ENCODE data around the gene ZNF791. TPM values are rescaled to one million over a fixed set of nuclear protein-coding genes. Genes with fewer than 3 reads are reported as not detected.

ZNF791 gene
- total RNA-seq, 4 donors from 2014 or later = 8.6 to 19.5 (median 13.0) TPM

DNA sequence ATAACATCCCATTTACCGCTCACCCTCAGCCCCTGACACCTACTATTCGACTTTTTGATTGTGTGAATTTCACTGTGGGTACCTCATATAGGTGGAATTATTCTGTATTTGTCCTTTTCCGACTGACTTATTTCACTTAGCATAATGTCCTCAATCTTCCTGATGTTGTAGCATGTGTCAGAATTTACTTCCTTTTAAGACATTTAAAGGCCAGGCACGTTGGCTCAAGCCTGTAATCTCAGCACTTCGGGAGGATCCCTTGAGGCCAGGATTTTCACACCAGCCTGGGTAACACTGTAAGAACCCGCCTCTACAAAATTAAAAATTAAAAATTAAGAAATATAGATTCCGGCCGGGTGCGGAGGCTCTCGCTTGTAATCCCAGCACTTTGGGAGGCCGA, 13.1 kb upstream of the ZNF791 start:
- no peak for DNase-seq
- Histone ChIP-seq H3K27ac (no peak overlapping the region), H3K4me3 (no peak overlapping the region), H3K36me3 (peaks cover 0 to 70% (median 3%) of the 10 kb centered on the region in 3 donors), H3K27me3 (no peaks in the 10 kb centered on the region), H3K4me1 (no peaks in the 10 kb centered on the region), H3K9me3 (no peaks in the 10 kb centered on the region)
- TF ChIP-seq POLR2A (IDR thresholded peaks at IDR 0.05) (no peak), CTCF (IDR thresholded peaks at IDR 0.05) (no peak)
- 79 to 86% methylated on average over 11 of the region's 11 CpGs for WGBS, 2 donors
- intact Hi-C loops (cut with DNase I) = no loop called here

- WGBS, 2 donors = 56 to 100% methylated on average over 1 of the region's 1 CpG
- H3K4me3 ChIP-seq = no peak overlapping the region
- H3K27me3 ChIP-seq = no peaks in the 10 kb centered on the region
- no peaks in the 10 kb centered on the region for H3K9me3 ChIP-seq
- peaks cover 0 to 88% (median 18%) of the 10 kb centered on the region in 3 donors for H3K36me3 ChIP-seq
- H3K4me1 ChIP-seq = peaks cover 0 to 2% (median 0%) of the 10 kb centered on the region in 3 donors
- no peak for DNase-seq
- H3K27ac ChIP-seq = no peak overlapping the region
- TF ChIP-seq CTCF (IDR thresholded peaks at IDR 0.05) = no peak
- TF ChIP-seq POLR2A (IDR thresholded peaks at IDR 0.05) = no peak
- intact Hi-C loops (cut with DNase I) = no loop called here
These were observed 7.0 kb upstream of the ZNF791 start for GRCh38 chr19:12603714-12604113.

DNA sequence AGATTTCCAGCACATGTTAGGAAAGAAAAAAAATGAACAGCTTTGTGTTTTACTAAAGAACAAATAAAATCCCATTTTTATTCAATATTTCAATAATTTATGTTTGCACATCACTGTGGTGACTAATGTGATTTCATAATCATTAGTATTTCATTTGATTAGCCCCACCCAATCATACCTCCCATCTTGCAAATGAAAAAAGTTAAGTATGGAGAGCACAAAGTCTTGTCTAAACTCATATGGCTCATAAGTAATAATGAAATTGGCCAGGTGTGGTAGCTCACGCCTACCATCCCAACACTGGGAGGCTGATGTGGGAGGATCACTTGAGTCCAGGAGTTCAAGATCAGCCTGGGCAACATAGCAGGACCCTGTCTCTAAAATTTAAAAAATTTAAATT, 3.9 kb upstream of the ZNF791 start:
- 44 to 94% methylated on average over 1 of the region's 1 CpG for WGBS, 2 donors
- Histone ChIP-seq H3K27me3 (no peaks in the 10 kb centered on the region), H3K9me3 (no peaks in the 10 kb centered on the region), H3K27ac (no peak overlapping the region), H3K4me3 (no peak overlapping the region), H3K4me1 (peaks cover 0 to 21% (median 7%) of the 10 kb centered on the region in 3 donors), H3K36me3 (peaks cover 0 to 70% (median 18%) of the 10 kb centered on the region in 3 donors)
- intact Hi-C loops (cut with DNase I) = no loop called here
- no peak for DNase-seq
- TF ChIP-seq CTCF (IDR thresholded peaks at IDR 0.05) (no peak), POLR2A (IDR thresholded peaks at IDR 0.05) (no peak)

GRCh38 chr19:12607631-12608030, 3.1 kb upstream of the ZNF791 start:
- TF ChIP-seq CTCF (IDR thresholded peaks at IDR 0.05) (no peak), POLR2A (IDR thresholded peaks at IDR 0.05) (no peak)
- no peak overlapping the region for H3K27ac ChIP-seq
- H3K9me3 ChIP-seq = no peaks in the 10 kb centered on the region
- WGBS, 2 donors = 92 to 93% methylated on average over 3 of the region's 3 CpGs
- peaks cover 8 to 30% (median 12%) of the 10 kb centered on the region in 3 donors for H3K4me1 ChIP-seq
- H3K4me3 ChIP-seq = no peak overlapping the region
- DNase-seq = no peak
- H3K27me3 ChIP-seq = no peaks in the 10 kb centered on the region
- intact Hi-C loops (cut with DNase I) = no loop called here
- peaks cover 0 to 68% (median 15%) of the 10 kb centered on the region in 3 donors for H3K36me3 ChIP-seq

GRCh38 chr19:12611361-12611699, 610 bp downstream of the ZNF791 start:
- Histone ChIP-seq H3K27ac (peak overlapping the region; percentile 99 to 100 (median 100)), H3K36me3 (peaks cover 0 to 65% (median 8%) of the 10 kb centered on the region in 3 donors), H3K4me1 (peaks cover 11 to 64% (median 12%) of the 10 kb centered on the region in 3 donors), H3K27me3 (no peaks in the 10 kb centered on the region), H3K4me3 (peak overlapping the region; percentile 96 to 100 (median 100)), H3K9me3 (no peaks in the 10 kb centered on the region)
- intact Hi-C loops (cut with DNase I) = no loop called here
- peak; percentile 3 for DNase-seq
- no peak for TF ChIP-seq POLR2A (IDR thresholded peaks at IDR 0.05)
- TF ChIP-seq CTCF (IDR thresholded peaks at IDR 0.05) = no peak
- 1 to 2% methylated on average over 10 of the region's 10 CpGs for WGBS, 2 donors
